GM20431 (cell line): Measurements from ENCODE around the gene NMNAT2.

ENCODE experiments used
- in situ Hi-C: fragments of 300-500 bp; cut with MseI, MboI; formaldehyde crosslinking; loops from one replicate; pipeline ENCODE4 v1.15.0; 2020; ENCODE audit warnings: low sequenced_read_pairs; ENCODE audit not compliant: unreplicated experiment

Gene NMNAT2

GRCh38 chr1:183319606-183320005 is 98.6 kb downstream of the NMNAT2 start:
- in situ Hi-C loops: no loop called here

- in situ Hi-C loops: no loop called here
These were observed 99.1 kb downstream of the NMNAT2 start for GRCh38 chr1:183319051-183319450.

GRCh38 chr1:183318433-183318832 is 99.7 kb downstream of the NMNAT2 start:
- in situ Hi-C loops: no loop called here

GRCh38 chr1:183315991-183316758 is 102.0 kb downstream of the NMNAT2 start:
- in situ Hi-C loops: no loop called here

DNA sequence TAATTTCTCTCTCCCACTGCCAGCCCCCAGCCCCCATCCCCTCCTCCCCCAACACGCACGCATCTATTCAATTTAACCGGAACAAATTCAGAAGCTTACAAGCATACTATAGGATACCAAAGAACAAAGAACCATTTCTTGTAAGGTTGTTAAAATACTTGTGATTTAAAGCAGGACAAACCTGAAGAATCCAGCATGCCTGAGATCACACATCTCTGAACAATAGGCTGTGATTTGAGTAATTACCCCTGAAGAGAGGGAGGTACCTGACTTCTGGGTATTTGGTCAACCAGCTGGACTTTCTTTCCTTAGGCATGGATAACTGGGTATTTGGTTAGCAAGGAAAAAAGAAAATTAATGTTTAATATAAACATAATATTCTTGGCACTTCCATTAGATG is 105.1 kb downstream of the NMNAT2 start:
- in situ Hi-C loops: no loop called here

DNA sequence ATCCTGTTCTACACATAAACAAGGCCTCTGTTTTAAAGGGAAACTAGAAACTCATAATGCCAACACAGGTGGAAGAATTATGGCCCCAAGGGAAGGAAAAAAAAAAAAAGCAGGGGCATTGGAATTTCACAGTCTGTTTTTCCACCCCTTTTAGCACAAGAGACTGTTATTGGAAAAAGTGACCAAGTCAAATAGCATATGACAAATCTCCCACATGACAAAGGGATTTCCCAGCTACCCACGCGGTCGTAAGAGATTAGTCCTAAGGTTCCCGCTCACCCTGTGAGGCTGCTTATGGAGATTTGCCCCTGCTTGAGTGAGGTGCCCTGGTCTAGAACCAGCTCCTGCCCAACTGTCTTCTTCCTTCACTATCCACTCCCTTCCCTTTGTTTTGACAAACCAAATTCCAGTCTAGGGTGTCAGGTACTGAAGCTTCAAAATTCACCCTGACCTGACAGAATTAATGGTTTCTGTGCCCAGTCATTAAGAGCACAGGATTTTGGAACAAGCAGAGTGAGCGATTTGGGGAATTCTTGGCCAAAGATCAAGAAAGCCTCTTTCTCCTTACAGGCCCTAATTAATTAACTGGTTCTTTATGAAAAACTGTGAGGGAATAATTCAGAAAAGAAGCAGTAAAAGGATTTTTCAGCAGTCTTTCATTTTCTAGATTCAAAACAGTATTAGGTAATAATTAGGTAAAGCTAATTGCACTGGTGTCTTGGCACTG is 107.3 kb downstream of the NMNAT2 start:
- in situ Hi-C loops: no loop called here

- in situ Hi-C loops: no loop called here
These were observed 109.5 kb downstream of the NMNAT2 start for GRCh38 chr1:183308719-183309118.

DNA sequence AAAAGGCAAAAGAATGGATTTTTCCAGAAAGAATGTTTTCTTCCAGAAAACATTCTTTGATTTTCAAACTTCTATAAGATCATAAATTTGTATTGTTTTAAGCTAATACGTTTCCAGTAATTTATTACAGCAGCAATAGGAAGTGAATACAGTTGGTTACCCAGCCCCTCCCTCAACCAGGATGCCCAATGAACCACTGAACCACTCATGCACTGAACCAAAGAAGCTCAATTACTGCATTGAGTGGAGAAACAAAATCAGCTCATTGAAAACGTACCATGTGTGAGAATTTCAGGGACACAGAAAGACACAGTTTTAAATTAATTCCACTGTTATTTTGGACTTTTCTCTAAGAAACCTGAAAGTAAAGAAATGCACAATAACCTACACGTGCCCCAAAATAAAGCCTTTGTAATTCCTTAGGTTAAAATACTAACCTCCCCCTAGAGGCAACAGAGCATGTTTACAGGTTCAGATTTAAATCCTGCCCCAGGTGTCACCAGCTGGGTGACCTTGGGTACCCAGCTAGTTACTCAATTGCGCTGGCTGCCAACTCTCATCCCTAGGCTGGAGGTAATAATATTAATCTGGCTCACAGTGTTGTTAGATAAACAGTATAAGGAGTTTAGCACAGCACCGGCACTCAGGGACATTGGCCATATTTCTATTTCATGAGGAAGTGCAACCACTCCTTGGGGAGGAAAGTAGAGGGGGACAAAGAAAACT is 111.7 kb downstream of the NMNAT2 start:
- in situ Hi-C loops: no loop called here

DNA sequence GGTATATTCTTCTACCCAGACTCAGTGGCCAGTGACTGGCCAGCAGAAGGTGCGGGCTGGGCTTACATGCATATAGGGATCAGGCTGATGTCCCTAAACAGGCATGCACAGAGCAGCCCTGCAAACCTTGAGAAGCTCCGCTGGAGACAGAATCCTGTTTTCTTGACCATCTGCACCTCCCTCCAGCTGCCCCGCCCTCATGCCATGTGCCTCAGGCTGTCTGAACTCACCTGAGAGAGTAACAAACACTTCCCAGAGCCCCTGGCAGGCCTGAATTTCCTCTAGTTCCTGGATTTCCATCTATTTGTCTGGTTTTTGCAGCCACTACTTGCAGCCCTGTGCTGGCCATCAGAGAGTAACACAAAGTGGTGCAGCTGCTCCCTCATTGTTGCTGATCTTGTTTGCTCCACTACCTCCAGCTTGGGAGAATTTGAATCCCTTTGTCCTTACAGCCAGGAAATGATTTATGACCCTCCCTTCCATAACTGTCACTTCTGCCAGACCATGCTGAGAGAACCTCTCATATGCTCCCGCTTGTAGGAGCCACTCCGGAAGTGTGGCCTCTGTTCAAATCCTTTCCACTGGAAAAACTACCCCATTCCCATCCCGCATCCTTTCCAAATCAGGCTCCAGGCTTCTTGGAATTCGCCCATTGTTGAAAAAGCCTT is 113.6 kb downstream of the NMNAT2 start:
- in situ Hi-C loops: no loop called here

- in situ Hi-C loops: no loop called here
These were observed 114.3 kb downstream of the NMNAT2 start for GRCh38 chr1:183303901-183304300.

DNA sequence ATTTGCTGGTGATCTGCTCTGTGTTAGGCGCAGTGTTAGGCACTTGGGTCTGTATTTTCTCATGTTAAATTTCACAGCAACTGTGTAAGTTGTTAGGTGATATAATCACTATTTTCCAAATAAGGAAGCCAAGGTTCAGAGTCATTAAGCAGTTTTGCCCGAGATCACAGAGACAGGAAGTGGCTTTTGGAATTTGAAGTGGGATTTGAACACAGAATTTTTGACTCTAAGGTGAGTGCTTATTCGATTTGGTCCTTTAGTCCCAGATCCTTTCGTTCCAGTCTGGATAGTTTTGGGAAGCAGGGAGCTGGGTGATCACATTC is 114.9 kb downstream of the NMNAT2 start:
- in situ Hi-C loops: no loop called here

DNA sequence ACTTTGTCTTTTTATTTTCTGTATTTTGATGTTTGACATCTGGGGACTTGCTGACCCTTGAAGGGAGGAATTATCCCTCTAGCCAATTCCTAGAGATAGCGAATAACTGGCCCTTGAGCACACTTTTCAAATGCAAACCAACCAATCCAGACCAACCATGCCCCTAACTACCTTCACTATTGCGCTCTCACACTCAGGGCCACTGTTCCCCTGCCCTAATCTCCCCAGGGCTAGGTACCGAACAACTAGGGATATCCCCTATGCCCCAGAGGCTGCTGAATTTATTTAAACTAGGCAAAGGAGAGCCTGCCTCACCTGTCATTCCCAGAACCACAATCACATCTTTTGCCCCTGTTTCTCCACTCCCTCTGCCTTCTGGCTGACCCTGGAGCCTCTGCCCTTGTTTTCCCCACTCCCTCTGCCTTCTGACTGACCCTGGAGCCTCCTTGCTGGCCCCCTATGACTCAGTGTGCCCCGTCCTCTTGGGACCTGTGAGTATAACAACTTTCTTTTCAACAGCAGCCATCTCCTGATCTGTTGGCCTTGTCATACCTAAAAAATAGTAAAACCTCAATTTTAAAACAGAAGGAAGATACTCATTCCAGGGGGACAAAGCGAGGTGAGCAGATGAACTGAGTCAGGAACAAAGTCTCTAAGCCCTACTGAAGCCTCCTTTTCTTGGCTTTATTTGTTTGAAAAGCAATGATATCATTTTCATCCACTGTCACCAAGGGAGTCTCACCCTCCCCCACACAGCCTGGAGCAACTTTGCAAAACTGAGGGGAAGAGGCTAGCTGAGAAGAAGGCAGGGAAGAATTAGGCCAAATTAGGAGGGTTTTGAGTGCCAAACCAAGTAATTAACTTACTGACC is 115.5 kb downstream of the NMNAT2 start:
- in situ Hi-C loops: no loop called here

DNA sequence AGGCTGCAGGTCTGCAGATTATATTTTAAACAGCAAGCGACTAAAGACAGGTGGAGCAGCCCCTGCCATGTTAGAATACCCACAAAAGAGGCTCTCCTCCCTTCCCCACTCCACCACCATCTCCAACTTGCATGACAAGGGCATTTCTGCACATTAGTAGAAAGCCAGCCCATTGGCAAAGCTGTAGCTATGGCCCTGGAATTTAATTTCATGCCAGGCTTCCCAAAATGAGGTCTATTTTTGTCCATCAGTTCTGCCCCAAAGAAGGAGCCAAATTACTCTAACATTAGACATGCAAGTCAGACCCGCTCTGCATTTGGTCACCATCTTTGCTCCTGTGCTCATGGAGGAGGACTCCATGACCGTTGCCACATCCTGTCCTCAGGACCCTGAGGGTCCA is 116.9 kb downstream of the NMNAT2 start:
- in situ Hi-C loops: no loop called here

GRCh38 chr1:183300828-183301227 is 117.4 kb downstream of the NMNAT2 start:
- in situ Hi-C loops: no loop called here

GRCh38 chr1:183300395-183300794 is 117.8 kb downstream of the NMNAT2 start:
- in situ Hi-C loops: no loop called here

DNA sequence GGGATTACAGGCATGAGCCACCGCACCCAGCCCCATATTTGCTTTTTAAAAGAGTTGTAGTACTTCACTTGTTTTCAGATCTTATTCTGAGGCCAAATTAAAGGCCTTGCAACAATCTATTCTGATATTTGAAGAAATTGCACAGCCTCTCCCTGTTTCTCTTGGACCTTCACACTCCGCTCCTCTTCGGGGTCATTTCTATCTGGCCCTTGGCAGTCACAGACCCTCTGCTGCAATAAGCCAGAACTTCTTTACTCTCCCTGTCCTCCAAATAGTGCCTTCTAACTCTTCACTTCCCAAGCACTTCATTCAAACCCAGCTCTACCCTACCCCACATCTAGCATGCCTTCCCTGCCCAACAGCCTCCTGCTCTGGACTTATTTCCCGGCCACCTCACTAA is 121.4 kb downstream of the NMNAT2 start:
- in situ Hi-C loops: no loop called here

- in situ Hi-C loops: no loop called here
These were observed 122.7 kb downstream of the NMNAT2 start for GRCh38 chr1:183295521-183295920.

GRCh38 chr1:183293876-183294275 is 124.3 kb downstream of the NMNAT2 start:
- in situ Hi-C loops: no loop called here

DNA sequence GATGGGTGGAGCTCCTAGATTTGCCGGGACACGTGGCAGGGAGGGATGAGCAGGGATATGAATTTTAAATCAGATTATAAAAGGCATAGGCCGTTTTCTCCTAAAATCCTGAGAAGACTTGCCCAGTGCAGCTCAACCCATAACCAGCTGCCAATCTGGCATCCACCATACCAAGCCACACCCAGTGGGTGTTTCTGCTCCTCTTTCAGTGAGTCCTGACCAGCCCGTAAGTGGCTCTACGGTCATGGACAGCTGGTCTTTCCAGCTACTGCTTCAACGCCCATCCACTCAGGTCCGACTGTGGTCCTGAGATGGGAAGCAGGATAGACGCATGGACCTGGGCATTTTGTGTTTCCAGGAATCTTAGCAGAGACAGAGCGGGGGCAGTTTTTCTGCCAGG is 124.9 kb downstream of the NMNAT2 start:
- in situ Hi-C loops: no loop called here
